Activated CD8-positive, alpha-beta T cell treated with anti-CD3 and anti-CD28 coated beads, Interleukin-2, amount 10 ng/mL, durations not matched to agents 7 days and 5 days (primary cell): ENCODE measurements around the gene C19orf33. TPM values are rescaled to one million over a fixed set of nuclear protein-coding genes. Genes with fewer than 3 reads are reported as not detected.

Experiments
- ATAC-seq: fragments of 150-1000 bp; cut with Tn5 transposase; one replicate; pipeline ENCODE4 v1.10.0; 2021; ENCODE audit warnings: moderate library complexity
- CTCF ChIA-PET: fragments of 350-600 bp; sonication (Branson Sonifier 250); formaldehyde crosslinking; loops from one replicate; lab custom pipeline; 2021; ENCODE audit warnings: antibody characterized with exemption; lab: Charles Lee
- POLR2A ChIA-PET: fragments of 350-600 bp; sonication (Branson Sonifier 250); formaldehyde crosslinking; loops from one replicate; lab custom pipeline; 2021; ENCODE audit warnings: antibody characterized with exemption; lab: Charles Lee
- DNase-seq: peaks from one replicate; pipeline ENCODE4 v3.0.0-alpha.2; 2020
- H3K27ac Mint-ChIP-seq: one replicate; pipeline ENCODE4 v1.8.0; 2021; ENCODE audit warnings: mild to moderate bottlenecking, mixed read lengths
- H3K27me3 Mint-ChIP-seq: one replicate; pipeline ENCODE4 v1.8.0; 2021; ENCODE audit warnings: low read depth, mixed read lengths
- H3K36me3 Mint-ChIP-seq: one replicate; pipeline ENCODE4 v1.8.0; 2021; ENCODE audit warnings: low read depth, mixed read lengths
- H3K4me1 Mint-ChIP-seq: one replicate; pipeline ENCODE4 v1.8.0; 2021; ENCODE audit warnings: low read depth, mixed read lengths
- H3K4me3 Mint-ChIP-seq: one replicate; pipeline ENCODE4 v1.8.0; 2021; ENCODE audit warnings: mild to moderate bottlenecking, mixed read lengths
- H3K9me3 Mint-ChIP-seq: one replicate; pipeline ENCODE4 v1.8.0; 2022; ENCODE audit warnings: mixed read lengths; ENCODE audit not compliant: insufficient read depth
- total RNA-seq, 2 experiments: library from RNA; stranded (reverse); gene quantifications; one replicate each; pipeline ENCODE4 v1.2.3, GENCODE V29; 2021

Gene C19orf33
- total RNA-seq, 2 experiments from 2014 or later, result not detected

- ATAC-seq, result no peak
- DNase-seq, result no peak
- H3K4me3 Mint-ChIP-seq, result no peak overlapping the region
- ChIA-PET CTCF (no interaction called here), POLR2A (interaction anchor here (0.7 kb wide), 1 partner anchor 90 kb away, joined by 3 read pairs; no protein-coding TSS in a partner anchor)
- no peak overlapping the region for H3K27ac Mint-ChIP-seq
- no peaks in the 10 kb centered on the region for H3K36me3 Mint-ChIP-seq
- no peaks in the 10 kb centered on the region for H3K9me3 Mint-ChIP-seq
- H3K4me1 Mint-ChIP-seq, result no peaks in the 10 kb centered on the region
- H3K27me3 Mint-ChIP-seq, result no peaks in the 10 kb centered on the region
Observed at GRCh38 chr19:38298821-38299680, 5.0 kb upstream of the C19orf33 start.

- ATAC-seq, result no peak
- no peak overlapping the region for H3K27ac Mint-ChIP-seq
- DNase-seq, result no peak
- CTCF ChIA-PET, result interaction anchor here (1.0 kb wide), 1 partner anchor 31 kb away, joined by 3 read pairs; the partner anchor contains the start of gene CATSPERG
- no peaks in the 10 kb centered on the region for H3K9me3 Mint-ChIP-seq
- POLR2A ChIA-PET, result no interaction called here
- H3K4me3 Mint-ChIP-seq, result no peak overlapping the region
- peaks cover 14% of the 10 kb centered on the region for H3K36me3 Mint-ChIP-seq
- no peaks in the 10 kb centered on the region for H3K27me3 Mint-ChIP-seq
- H3K4me1 Mint-ChIP-seq, result no peaks in the 10 kb centered on the region
Observed at GRCh38 chr19:38304352-38304865, 358 bp downstream of the C19orf33 start.

GRCh38 chr19:38304866-38305429 is 897 bp downstream of the C19orf33 start:
- H3K27ac Mint-ChIP-seq, result no peak overlapping the region
- H3K4me1 Mint-ChIP-seq, result no peaks in the 10 kb centered on the region
- H3K36me3 Mint-ChIP-seq, result peaks cover 14% of the 10 kb centered on the region
- no peak overlapping the region for H3K4me3 Mint-ChIP-seq
- ChIA-PET POLR2A (no interaction called here), CTCF (no interaction called here)
- H3K9me3 Mint-ChIP-seq, result no peaks in the 10 kb centered on the region
- H3K27me3 Mint-ChIP-seq, result no peaks in the 10 kb centered on the region
- no peak for ATAC-seq
- no peak for DNase-seq

GRCh38 chr19:38306236-38306635 is 2.2 kb downstream of the C19orf33 start:
- Mint-ChIP-seq H3K27ac (no peak overlapping the region), H3K4me1 (no peaks in the 10 kb centered on the region), H3K4me3 (no peak overlapping the region), H3K36me3 (peaks cover 18% of the 10 kb centered on the region), H3K27me3 (no peaks in the 10 kb centered on the region), H3K9me3 (no peaks in the 10 kb centered on the region)
- ATAC-seq (no peak), DNase-seq (no peak)
- CTCF ChIA-PET, result no interaction called here
- POLR2A ChIA-PET, result no interaction called here

- POLR2A ChIA-PET, result interaction anchor here (0.9 kb wide), 1 partner anchor 12 kb away, joined by 3 read pairs; no protein-coding TSS in a partner anchor
- no peak for ATAC-seq
- Mint-ChIP-seq H3K4me3 (no peak overlapping the region), H3K4me1 (no peaks in the 10 kb centered on the region), H3K27me3 (no peaks in the 10 kb centered on the region), H3K27ac (no peak overlapping the region), H3K36me3 (peaks cover 18% of the 10 kb centered on the region), H3K9me3 (no peaks in the 10 kb centered on the region)
- DNase-seq, result no peak
- CTCF ChIA-PET, result no interaction called here
Observed at GRCh38 chr19:38307076-38307475, 3.0 kb downstream of the C19orf33 start.

- H3K36me3 Mint-ChIP-seq, result peaks cover 18% of the 10 kb centered on the region
- peaks cover 3% of the 10 kb centered on the region for H3K4me1 Mint-ChIP-seq
- H3K27me3 Mint-ChIP-seq, result no peaks in the 10 kb centered on the region
- DNase-seq, result no peak
- no peak overlapping the region for H3K27ac Mint-ChIP-seq
- CTCF ChIA-PET, result no interaction called here
- ATAC-seq, result no peak
- POLR2A ChIA-PET, result interaction anchor here (0.9 kb wide), 1 partner anchor 12 kb away, joined by 3 read pairs; no protein-coding TSS in a partner anchor
- H3K4me3 Mint-ChIP-seq, result no peak overlapping the region
- no peaks in the 10 kb centered on the region for H3K9me3 Mint-ChIP-seq
Observed at GRCh38 chr19:38307597-38307996, 3.5 kb downstream of the C19orf33 start.

DNA sequence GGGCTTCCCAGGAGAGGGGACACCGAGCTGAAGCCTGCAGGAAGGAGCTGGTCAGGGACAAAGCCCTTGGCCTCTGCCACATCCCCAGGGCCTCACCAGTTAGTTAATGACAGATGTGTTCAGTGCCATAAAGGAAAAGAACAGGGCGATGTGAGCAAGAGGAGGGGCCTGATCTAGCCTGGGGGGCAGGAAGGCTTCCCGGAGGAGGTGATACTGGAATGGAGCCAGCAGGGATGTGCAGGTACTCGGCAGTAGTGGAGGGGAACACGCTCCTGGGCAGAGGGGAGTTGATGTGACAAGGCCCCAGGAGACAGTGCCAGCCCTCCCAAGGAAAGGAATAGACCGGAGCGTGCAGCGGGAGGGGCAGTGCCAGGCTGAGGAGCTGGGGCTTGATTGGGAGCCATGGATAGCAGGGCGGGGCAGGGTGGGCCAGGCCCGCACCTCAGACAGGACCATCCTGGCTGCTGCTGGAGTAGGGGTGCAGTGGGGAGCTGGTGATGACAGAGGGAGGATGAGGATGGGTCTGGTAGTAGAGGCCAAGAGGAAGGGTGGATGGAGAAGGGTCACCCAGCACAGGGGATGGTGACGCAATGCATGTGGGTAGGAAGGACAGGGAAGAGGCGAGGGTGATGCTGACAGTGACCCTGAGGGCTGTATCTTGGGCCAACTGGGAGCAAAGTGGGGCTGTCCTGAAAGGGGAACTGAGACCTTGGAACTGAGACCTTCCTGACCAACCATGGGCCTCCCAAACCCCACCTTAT is 4.1 kb downstream of the C19orf33 start:
- Mint-ChIP-seq H3K4me3 (no peak overlapping the region), H3K4me1 (peaks cover 4% of the 10 kb centered on the region), H3K9me3 (no peaks in the 10 kb centered on the region), H3K27me3 (no peaks in the 10 kb centered on the region), H3K27ac (no peak overlapping the region), H3K36me3 (peaks cover 18% of the 10 kb centered on the region)
- DNase-seq, result no peak
- ATAC-seq, result no peak
- CTCF ChIA-PET, result interaction anchor here (1.5 kb wide), 1 partner anchor 28 kb away, joined by 4 read pairs; the partner anchor contains the start of gene CATSPERG
- POLR2A ChIA-PET, result interaction anchor here (0.9 kb wide), 1 partner anchor 11 kb away, joined by 3 read pairs; no protein-coding TSS in a partner anchor

DNA sequence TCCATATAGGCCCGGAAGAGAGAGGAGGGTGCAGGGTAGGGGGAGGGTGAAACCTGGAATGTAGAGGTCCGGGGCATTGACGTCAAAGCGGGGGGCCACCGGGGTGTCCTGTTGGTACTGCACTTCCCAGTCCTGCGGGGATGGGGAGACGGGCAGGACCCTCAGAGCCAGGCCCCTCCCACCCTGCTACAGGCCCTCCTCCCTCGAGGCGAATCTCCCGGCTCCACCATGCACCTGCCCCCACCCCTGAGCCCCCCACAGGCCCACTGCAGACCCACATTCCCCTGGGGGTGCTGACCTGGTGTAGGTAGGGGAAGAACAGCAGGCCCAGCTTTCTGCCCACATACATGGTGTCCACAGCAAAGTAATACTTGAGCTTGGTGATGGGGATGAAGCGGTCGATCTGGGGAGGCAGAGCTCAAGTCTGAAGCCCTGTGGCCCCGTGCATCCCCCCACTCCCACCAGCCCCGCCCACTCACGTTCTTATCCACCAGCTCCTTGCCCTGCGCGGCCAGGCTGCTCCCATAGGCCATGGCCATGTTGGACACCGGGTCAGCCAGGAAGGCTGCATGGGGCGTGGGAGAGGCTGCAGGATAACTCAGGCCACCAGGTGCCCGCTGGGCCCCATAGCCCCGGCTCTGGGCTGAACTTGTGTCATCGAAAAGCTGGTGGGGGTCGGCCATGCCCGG is 5.0 kb downstream of the C19orf33 start:
- H3K9me3 Mint-ChIP-seq, result no peaks in the 10 kb centered on the region
- ChIA-PET POLR2A (no interaction called here), CTCF (interaction anchor here (1.5 kb wide), 1 partner anchor 27 kb away, joined by 4 read pairs; the partner anchor contains the start of gene CATSPERG)
- peaks cover 9% of the 10 kb centered on the region for H3K4me1 Mint-ChIP-seq
- peaks cover 20% of the 10 kb centered on the region for H3K36me3 Mint-ChIP-seq
- H3K4me3 Mint-ChIP-seq, result no peak overlapping the region
- DNase-seq, result no peak
- ATAC-seq, result no peak
- no peak overlapping the region for H3K27ac Mint-ChIP-seq
- H3K27me3 Mint-ChIP-seq, result no peaks in the 10 kb centered on the region

- Mint-ChIP-seq H3K36me3 (peaks cover 18% of the 10 kb centered on the region), H3K27me3 (no peaks in the 10 kb centered on the region), H3K27ac (no peak overlapping the region), H3K4me3 (no peak overlapping the region), H3K9me3 (no peaks in the 10 kb centered on the region), H3K4me1 (peaks cover 12% of the 10 kb centered on the region)
- ChIA-PET CTCF (interaction anchor here (1.5 kb wide), 1 partner anchor 26 kb away, joined by 4 read pairs; the partner anchor contains the start of gene CATSPERG), POLR2A (interaction anchor here (0.7 kb wide), 1 partner anchor 44 kb away, joined by 4 read pairs; no protein-coding TSS in a partner anchor)
- DNase-seq, result no peak
- no peak for ATAC-seq
Observed at GRCh38 chr19:38309615-38310278, 5.7 kb downstream of the C19orf33 start.

- H3K36me3 Mint-ChIP-seq, result peaks cover 18% of the 10 kb centered on the region
- peaks cover 15% of the 10 kb centered on the region for H3K4me1 Mint-ChIP-seq
- no peaks in the 10 kb centered on the region for H3K27me3 Mint-ChIP-seq
- ATAC-seq (no peak), DNase-seq (no peak)
- ChIA-PET POLR2A (interaction anchor here (0.7 kb wide), 1 partner anchor 44 kb away, joined by 4 read pairs; no protein-coding TSS in a partner anchor), CTCF (no interaction called here)
- H3K9me3 Mint-ChIP-seq, result no peaks in the 10 kb centered on the region
- no peak overlapping the region for H3K27ac Mint-ChIP-seq
- no peak overlapping the region for H3K4me3 Mint-ChIP-seq
Observed at GRCh38 chr19:38310279-38310670, 6.2 kb downstream of the C19orf33 start.
